Activated T-cell treated with anti-CD3 and anti-CD28 coated beads, Interleukin-2, amount 50 U/mL, for 48 hours (primary cell): ENCODE results near the gene CLCN6.
"Not testable (repeated sequence)": the region's sequence is repeated elsewhere in the genome, so short reads cannot be mapped to it uniquely, and the experiment has no call there.

Source experiments
- DNase-seq, 2 experiments: peaks; one replicate each; pipeline ENCODE4 v3.0.0-alpha.2; 2020

Gene CLCN6

DNA sequence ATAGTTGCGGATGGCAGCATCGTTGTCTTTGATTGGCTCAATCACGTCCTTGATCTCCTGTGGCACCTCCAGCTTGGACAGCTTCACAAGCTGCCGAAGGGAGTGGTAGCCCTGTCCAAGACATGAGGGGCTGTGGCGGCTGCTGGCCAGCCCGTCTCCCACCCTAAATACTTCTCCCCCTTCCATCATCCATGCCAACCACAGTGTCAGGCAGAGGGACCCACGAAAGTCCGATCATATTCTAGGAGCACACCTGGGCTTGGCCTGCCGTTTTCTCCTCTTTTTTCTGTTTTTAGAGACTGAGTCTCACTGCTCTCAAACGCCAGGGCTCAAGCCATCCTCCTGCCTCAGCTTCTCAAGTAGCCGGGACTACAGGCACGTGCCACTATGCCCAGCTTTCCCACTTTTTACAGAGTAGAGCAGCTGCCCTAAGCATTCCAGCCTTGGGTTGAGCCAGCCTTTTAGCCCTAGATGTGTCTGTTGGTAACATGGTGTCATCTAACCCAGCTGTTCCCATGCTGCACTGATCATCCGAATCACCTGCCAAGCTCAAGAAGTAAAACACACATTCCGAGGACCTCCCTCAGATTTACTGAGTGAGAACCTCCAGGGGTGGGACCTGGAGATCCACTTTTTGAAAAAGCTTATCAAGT is 10.6 kb upstream of the CLCN6 start:
- no peak for DNase-seq

DNA sequence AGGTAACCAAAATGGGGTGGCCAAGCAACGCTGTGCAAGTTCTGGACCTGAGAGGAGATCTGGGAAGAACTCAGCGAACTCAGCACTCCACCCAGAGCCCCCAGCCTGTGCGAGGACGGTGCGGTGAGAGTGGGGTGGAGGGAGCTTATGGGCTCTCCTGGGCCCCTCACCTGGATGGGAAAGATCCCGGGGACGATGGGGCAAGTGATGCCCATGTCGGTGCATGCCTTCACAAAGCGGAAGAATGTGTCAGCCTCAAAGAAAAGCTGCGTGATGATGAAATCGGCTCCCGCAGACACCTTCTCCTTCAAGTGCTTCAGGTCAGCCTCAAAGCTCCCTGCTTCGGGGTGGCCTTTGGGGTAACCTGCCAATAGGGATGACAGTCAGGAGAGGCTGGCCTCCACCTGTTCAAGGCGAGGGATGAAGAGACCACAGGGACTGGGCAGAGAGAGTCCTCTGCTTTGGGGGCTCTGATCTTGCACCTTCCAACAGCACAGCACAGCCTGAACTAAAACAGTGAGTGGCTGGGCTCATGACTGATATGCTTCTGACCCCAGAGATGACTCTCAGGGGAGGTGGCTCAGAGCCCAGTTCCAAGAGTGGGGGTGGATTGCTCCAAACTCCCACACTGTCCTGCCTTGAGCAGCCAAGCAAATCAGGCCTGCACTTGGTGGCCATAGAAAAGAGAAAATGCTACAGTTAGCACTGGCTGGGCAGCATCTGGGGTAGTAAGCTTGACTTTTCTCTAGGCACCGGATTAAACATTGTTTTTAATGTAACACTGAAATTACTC is 9.8 kb upstream of the CLCN6 start:
- no peak for DNase-seq

DNA sequence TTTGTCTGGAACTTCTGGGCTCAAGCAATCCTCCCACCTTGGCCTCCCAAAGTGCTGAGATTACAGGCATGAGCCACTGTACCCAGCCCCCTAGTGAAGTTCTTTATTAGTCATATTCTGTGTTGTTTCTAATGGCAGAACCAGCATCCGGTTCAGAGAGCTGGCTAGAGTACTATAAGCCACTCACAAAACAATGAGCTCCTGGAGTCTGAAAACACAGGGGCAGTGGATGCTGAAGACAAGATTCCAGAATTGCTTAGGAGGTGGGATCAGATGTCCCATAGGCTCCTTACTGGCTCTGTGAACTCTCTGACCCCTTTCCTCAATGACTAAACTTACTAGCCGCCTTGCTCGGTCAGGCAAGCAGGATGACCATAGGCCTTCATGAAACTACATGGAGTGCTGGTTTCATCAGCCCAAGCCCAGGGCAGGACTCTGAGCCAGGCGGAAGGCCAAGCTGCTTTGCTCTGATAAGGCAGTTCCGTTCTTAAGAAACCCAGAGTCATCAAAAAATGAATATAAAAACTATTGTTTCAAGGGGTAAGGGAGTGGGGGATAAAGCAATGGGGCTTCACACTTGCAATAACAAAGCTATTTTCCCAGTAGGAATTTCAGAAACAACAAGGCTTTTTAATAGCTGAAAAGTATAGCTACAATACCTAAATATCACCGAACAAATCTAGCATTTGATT is 8.3 kb upstream of the CLCN6 start:
- DNase-seq: no peak

DNA sequence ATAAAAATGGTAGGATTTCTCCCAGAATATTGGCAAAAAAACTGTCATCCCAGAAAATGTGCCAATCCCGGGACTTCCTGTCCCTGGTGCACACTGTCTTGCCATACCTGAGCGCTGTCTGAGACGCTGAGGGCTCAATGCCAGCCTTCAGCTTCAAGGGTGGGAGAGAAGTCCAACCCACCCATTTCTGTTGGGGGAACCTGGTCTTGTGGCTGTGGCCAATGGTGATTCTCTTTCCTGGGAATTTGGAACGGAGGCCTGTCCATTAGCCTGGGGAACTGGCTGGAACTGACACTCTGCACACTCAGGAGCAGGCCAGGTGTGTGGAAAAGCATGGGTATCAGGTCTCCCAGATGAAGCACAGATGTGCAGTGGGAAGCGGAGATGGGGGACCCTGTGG is 6.9 kb upstream of the CLCN6 start:
- DNase-seq: no peak

DNA sequence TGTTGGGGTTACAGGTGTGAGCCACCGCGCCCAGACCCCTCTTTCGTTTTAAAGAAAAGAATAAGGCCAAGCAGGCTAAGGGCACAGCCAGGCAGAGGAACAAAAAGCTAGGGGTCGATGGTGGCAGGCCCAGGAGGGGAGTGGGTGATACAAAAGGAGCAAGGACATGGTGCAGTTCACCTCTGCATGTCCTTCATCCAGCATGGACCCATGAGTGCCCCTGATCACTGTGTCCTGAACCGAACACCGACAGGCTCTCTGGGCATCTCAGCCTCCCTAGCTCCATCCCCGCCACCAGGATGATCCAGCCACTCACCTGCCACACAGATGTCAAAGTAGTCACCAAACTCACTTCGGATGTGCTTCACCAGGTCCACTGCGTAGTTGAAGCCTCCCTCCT is 6.1 kb upstream of the CLCN6 start:
- DNase-seq: no peak

DNA sequence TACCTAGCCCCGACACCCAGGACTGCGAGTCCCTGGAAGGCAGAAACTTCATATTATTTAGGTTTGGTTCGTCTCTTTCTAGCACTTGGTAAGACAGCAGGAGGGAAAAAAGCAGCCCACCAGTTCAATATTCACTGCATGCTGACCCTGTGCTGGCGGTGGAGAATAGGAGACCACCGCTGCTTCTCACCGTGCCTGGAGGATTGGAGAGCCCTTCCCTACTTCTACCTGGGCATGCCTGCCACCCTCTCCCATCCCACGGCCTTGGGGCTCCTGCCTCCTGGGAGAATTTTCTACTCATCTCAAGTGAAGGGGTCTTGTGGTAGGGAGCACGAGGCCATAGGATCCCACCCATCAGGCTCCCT is 5.6 kb upstream of the CLCN6 start:
- DNase-seq: no peak

DNA sequence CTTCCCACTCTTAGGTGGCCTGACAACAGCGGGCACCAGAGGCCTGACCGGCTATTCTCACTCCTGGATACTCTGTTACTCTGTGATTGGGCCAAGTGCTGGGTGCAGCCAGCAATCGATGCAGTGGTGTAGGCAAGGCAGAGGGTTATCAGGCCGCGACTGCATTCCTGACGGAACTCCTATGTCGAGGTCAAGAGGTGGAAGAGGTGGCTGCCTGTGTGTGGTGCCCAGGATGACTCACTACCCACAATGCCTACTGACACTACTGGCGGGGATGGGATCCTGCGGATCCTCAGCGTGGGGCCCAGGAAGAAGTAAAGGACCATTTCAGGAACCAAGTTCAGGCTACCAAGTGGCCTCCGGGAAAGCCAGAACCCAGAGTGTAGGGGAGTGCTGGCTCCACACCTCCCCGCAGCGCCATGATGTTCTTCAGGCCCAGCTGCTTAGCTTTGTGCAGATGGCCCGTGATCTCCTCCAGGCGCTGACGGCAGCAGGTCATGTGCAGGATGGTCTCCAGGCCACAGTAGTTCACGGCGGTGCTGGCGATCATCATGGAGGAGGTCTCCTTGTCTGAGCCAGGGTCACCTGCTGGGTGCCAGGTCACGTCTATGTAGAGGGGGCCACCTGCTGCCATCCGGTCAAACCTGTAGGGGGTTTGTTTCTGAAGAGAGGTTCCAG is 5.1 kb upstream of the CLCN6 start:
- no peak for DNase-seq

DNA sequence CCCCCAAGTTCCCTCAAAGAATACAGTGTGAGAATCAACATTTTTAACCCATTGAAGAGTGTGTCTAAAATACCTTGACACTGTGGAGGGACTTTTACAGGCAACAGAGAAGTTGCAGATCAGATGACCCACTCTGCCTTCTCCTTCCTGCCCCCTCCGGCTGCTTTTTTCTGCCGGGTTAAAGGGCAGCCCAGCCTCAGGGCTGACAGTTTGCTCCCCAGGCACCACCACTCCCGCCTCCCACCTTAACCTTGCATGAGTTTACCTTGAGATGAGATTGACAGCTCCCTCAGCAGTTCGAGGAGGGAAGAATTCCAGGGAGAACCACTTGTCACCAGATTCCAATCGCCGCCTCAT is 3.4 kb upstream of the CLCN6 start:
- peak in 1 of 2 experiments; percentile 27 for DNase-seq

DNA sequence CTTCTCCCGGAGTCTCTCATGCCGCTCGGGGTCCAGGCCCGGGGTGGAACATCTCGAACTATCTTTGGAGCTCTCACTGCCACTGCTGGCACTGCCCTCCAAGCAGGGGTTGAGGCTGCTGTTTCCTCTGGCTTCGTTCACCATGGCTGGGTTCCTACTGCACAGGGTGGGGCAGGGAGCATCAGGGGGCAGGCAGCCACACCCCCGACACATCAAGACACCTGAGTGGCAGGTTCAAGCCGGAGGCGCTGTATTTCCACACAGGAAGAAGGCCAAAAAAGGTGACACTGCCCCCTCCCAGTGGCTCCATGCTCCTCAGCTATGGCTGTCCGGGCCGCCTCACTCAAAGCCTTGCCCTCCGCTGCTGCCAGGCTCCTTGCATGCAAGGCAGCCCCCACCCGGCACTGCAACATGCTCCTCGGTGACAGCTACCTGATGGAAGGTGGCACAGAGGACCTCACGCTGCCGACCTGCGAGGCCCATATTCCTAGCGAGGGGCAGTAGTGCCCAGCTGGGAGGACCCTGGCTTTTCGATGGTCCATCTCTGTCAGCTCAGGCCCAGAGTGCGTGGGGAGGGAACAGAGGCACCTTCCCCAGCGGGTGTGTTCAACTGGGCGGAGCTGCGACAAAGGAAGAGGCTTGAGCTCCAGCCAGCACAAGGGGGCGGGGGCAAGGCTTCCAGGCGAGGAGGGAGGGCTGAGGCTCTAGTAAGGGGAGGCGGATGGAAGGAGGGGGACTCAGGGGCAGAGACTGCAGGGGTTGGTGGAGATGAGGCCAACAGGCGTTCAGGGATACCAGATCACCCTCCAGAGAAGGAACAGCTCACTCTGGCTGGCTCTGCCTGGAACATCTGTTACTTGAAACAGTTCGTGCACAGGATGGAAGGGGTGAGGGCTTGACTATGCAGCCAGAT is 2.8 kb upstream of the CLCN6 start:
- DNase-seq: peak; percentile 79 to 81

DNA sequence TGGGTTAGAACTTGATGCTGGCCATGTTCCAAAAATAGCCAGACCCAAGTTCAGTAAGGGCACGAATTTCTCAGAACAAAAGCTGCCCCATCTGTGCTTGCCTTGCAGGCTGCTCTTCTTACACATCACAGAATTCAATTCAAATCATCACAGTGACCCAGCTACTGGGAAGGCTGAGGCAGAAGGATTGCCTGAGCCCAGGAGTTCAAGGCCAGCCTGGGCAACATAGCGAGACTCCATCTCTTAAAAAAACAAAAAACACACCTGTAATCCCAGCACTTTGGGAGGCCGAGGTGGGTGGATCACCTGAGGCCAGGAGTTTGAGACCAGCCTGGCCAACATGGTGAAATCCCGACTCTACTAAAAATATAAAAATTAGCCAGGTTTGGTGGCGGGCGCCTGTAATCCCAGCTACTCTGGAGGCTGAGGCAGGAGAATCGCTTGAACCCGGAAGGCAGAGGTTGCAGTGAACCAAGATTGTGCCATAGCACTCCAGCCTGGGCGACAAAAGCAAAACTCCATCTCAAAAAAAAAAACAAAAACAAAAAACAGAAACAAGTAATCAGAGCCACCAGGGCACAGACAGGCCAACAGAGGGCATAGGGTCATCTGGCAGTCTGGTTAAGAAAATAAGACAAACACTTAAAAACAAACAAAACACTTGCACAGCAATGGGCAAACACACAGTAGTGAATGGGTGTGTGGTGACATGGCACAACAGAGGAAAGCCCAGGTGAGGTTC is 1.9 kb upstream of the CLCN6 start:
- DNase-seq: not testable (repeated sequence)

DNA sequence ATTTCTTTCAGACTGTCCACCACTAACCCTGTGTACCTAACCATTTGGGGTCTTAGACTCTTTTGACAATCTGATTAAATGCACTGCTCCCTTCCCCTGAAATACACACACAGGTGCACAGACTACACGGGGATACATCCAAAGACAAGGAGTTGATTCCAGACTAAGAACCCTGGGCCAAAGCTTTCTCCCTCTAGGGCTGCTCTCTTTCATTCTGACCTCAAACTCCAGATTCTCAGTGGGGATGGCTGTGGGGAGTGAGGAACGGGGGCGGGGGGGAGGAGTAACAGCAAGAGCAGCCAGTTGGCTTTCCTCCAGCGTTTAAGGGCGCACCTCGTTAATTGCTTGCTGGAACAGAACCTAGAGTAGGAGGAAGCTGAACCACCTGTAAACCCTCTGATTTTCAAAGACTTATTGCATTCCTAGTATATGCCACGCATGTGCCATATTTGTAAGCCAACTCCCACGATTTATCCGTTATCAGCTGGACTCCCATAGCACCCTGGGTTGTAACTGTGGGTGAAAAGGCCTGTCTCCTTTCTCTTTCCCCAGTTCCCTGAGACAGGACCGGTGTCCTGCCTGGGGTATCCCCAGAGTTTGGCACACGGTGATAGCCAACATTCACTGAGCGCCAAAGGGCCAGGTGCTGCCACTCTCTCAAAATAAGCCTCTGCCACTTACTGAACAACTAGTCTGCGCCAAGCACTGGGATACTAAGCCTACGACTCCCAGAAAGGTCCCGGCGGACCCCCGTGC is 1.1 kb upstream of the CLCN6 start:
- peak; percentile 30 to 37 for DNase-seq

DNA sequence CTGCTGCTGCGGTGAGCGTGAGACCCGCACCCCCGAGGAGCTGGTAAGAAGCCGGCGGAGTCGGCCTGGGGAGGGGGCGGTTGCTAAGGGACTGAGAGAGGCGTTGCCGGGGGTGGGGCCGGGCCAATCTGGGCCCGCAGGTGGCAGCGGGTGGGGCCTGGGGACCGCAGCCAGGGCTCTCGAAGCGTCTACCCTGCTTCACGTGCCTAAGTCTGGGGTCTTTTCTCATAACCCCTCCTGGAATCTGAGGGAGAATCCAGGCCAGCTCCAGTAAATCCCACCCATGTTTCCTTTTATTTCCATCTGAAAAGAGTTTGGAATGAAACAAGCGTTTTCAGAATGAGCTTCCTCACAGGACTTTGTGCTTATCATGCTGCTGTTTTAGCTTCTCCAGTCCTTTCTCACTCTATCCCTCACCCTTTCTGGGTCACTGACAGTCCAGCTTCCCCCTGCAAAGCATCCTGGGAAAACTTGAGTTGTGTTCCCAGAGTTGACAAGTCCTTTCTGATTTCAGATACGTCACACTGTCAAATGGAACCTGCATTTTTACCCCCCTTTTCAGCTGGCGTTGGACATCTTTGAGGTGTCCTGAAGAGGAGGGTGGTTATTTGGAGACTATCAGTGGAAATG is 431 bp downstream of the CLCN6 start:
- DNase-seq: peak in 1 of 2 experiments; percentile 27

DNA sequence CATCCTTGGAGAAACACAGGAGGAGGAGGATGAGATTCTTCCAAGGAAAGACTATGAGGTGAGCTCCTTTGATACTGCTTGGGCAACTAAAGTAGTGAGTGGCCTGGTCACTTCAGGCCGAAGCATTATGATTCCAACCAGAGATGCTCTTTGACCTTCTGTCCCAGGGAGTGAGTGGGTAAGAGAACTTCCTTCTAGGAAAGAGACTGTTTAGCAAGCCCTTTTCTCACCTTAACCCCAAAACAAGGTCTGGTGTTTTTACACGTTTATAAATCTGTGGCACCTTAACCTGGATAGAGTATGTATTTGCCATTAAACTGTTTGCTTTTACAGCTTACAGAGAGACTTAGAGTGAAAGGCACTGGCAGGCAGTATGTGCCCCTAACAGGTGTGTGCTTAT is 1.1 kb downstream of the CLCN6 start:
- no peak for DNase-seq

DNA sequence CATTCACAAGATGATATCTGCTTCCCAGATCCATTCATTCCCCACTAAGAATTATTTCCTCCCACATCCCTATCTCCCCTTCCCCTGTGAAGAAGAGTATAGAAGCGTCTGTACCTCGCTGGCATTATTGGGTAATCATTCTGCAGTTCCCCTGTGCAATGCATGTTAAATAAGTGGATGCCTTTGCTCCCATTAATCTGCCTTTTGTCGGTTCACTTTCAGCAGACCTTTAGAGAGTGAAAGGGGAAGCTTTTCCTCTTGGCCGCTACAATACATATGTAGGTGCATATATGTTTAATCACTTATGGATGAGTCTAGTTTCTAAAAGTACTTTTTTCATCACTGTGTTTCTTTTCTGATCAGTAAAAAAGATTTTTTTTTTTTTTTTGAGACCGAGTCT is 7.0 kb downstream of the CLCN6 start:
- no peak for DNase-seq

DNA sequence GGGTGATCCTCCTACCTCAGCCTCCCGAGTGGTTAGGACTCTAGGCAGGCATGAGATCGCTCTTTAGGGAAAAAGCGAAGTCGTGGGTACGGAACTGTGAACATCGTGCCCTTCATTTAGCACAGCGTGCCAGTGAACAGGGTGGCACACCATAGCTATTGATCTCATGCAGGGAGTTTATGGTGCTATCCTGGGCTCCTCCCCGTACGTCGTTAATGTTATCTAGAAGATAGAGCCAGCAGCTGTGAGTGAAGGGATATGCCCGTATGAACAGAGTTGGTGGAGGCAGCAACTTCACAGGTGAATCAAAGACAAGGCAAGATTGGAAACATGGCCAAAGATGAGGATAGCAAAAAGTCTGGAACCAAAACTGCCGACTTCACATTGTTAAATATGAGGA is 11.2 kb downstream of the CLCN6 start:
- DNase-seq: no peak

DNA sequence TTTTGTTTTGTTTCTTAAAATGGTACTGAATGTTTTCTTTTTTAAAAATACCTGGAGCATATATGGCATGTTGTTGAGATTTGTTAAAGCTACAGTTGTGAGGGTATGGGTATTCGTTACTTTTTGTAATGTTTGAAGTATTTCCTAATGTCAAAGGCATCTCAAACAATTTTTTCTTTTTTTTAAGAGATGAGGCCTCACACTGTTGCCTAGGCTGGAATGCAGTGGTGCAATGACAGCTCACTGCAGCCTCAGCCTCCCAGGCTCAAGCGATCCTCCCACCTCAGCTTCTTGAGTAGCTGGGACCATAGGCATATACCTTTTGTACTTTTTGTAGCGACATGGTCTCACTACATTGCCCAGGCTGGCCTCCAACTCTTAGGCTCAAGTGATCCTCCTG is 16.1 kb downstream of the CLCN6 start:
- DNase-seq: no peak

DNA sequence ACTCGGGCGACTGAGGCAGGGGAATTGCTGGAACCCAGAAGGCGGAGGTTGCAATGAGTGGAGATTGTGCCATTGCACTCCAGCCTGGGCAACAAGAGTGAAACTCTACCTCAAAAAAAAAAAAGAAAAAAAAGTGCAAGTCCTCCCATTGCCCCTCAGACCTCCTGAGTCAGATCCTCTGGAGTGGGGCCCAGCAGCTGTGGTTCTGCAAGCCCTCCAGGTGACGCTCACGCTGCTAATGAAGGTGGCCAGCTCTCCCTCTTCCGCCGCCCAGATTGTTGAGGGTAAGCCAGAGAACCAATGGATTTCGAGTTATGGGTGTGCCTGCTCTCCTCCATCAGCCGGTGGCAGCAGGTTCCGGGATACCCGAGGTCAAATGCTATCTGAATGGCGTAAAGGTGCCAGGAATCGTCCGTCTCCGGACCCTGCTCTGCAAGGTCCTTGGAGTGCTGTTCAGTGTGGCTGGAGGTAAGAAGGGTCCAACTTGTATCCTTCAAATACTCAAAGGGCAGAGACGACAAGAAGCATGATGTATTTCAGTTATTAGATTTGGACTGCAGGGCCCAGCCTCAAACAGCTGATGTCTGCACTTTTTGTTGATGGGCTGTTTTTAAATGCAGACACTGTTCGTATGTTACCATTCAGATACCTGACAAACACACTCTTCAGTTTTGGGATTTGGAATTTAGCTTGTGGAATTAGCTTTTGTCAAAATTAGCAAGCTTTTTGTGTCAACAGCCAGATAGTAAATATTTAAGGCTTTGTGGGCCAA is 17.6 kb downstream of the CLCN6 start:
- no peak for DNase-seq

DNA sequence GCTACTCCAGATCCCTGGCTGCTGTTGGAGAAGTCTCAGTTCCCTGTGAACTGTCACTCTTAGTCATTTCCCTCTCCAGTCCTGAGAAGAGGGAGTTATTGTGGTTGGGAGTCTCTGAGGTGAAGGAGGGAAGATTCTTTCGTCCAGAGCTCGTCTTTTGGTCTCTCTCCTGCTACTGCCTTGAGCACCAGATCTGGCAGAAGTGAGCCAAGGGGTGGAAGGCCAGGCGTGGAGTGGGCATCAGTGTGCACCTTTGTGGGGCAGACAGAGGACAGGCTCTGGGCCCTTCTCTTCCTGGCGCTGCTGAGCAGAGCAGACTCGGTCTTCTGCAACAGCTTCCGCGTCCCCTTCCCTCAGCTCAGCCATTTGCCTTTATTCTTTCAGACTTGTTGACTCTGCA is 19.1 kb downstream of the CLCN6 start:
- no peak for DNase-seq

DNA sequence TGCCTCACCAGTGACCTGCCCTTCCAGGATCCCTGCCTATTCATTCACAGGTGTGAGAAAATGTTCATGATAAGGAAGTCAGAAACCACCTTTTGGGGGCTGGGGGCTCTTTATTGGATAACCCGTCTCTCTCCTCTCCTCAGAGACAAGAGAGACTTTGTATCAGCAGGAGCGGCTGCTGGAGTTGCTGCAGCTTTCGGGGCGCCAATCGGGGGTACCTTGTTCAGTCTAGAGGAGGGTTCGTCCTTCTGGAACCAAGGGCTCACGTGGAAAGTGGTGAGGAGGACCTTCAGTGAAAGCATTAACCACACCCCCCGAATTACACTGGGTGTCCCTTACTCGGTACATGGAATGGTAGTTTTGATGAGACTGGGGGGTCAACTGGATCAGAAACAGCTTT is 21.0 kb downstream of the CLCN6 start:
- DNase-seq: no peak

DNA sequence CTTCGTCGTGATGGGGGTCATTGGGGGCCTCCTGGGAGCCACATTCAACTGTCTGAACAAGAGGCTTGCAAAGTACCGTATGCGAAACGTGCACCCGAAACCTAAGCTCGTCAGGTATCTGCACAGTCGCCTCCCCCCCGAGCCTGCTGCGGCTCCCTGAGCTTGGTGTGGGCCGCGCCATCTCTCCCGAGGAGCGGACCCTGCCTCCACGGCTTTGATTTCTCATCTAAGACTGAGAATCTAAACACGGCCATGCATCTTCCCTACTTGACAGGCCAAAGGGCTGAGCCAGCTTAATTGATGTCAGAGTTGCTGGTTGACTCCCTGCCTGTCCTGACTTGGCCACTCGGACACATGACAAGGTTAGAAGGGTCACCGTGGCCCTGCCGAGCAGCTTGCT is 22.5 kb downstream of the CLCN6 start:
- DNase-seq: no peak
